H1 (cell line): ENCODE results near the gene ARHGEF3. TPM values are rescaled to one million over a fixed set of nuclear protein-coding genes. Genes with fewer than 3 reads are reported as not detected.

Experiments used
- CTCF ChIA-PET: fragments of 300-600 bp; sonication (Branson Sonifier 250); formaldehyde crosslinking; loops from one replicate; lab custom pipeline; 2021; ENCODE audit not compliant: partially characterized antibody; lab: Charles Lee
- POLR2A ChIA-PET: fragments of 300-600 bp; sonication (Branson Sonifier 250); formaldehyde crosslinking; loops from one replicate; lab custom pipeline; 2021; ENCODE audit warnings: inconsistent platforms; ENCODE audit not compliant: partially characterized antibody; lab: Charles Lee
- DNase-seq, 2 experiments: peaks; one replicate each; pipeline versions ENCODE4 v3.0.0 to v3.0.0-alpha.2; 2010 to 2022; ENCODE audit warnings: low spot score in 2 of 2, low read depth in 1 of 2, mixed read lengths in 1 of 2
- FAIRE-seq: peaks from 2 replicates; lab custom pipeline; 2011; peaks lifted over from hg19 to GRCh38; lab: Jason Lieb, UNC
- H2AFZ ChIP-seq: 2 replicates; pipeline ENCODE4 v1.8.1; 2012; ENCODE audit warnings: low read length, inconsistent platforms
- H2AK5ac ChIP-seq: 2 replicates; pipeline ENCODE4 v1.6.1; 2013; ENCODE audit warnings: low read depth, low read length
- H2BK120ac ChIP-seq: replicated peaks from 2 replicates; pipeline ENCODE3; 2013; ENCODE audit warnings: low read depth, low read length, inconsistent platforms
- H2BK12ac ChIP-seq: 2 replicates; pipeline ENCODE4 v1.6.1; 2013; ENCODE audit warnings: low read depth, low read length
- H2BK15ac ChIP-seq: 2 replicates; pipeline ENCODE4 v1.6.1; 2013; ENCODE audit warnings: low read length
- H2BK20ac ChIP-seq: 2 replicates; pipeline ENCODE4 v1.6.1; 2013; ENCODE audit warnings: low read length
- H2BK5ac ChIP-seq: 2 replicates; pipeline ENCODE4 v1.6.1; 2013; ENCODE audit warnings: low read depth, low read length
- H3K14ac ChIP-seq: 2 replicates; pipeline ENCODE4 v1.6.1; 2013; ENCODE audit warnings: inconsistent platforms; ENCODE audit not compliant: insufficient read length
- H3K18ac ChIP-seq: 2 replicates; pipeline ENCODE4 v1.6.1; 2013; ENCODE audit warnings: low read length; ENCODE audit errors: extremely low read depth
- H3K23ac ChIP-seq: 2 replicates; pipeline ENCODE4 v1.6.1; 2013; ENCODE audit warnings: inconsistent platforms; ENCODE audit not compliant: insufficient read length
- H3K23me2 ChIP-seq: 2 replicates; pipeline ENCODE4 v1.6.1; 2013; ENCODE audit warnings: low read depth, low read length
- H3K27ac ChIP-seq: 2 replicates; pipeline ENCODE4 v1.6.1; 2011; ENCODE audit warnings: low read depth, low read length, inconsistent platforms
- H3K27me3 ChIP-seq, 4 experiments: replicated peaks in 1 of 4; 1 replicate in 1 of 4; 2 replicates in 3 of 4; pipeline versions ENCODE4 v1.6.1 to v1.8.1; 2011 to 2013; ENCODE audit warnings: low read length in 3 of 4, mild to moderate bottlenecking in 3 of 4, inconsistent platforms in 2 of 4, mixed read lengths in 2 of 4, moderate library complexity in 1 of 4; ENCODE audit not compliant: control insufficient read depth in 3 of 4, insufficient read depth in 3 of 4; ENCODE audit errors: extremely low read depth in 1 of 4
- H3K36me3 ChIP-seq, 4 experiments: 2 replicates each; pipeline versions ENCODE4 v1.6.1 to v1.8.1; 2011 to 2013; ENCODE audit warnings: mild to moderate bottlenecking in 4 of 4, low read length in 3 of 4, moderate library complexity in 2 of 4, control low read depth in 1 of 4, inconsistent platforms in 1 of 4; ENCODE audit not compliant: insufficient read depth in 4 of 4, control insufficient read depth in 2 of 4
- H3K4ac ChIP-seq: replicated peaks from 2 replicates; pipeline ENCODE3; 2013; ENCODE audit warnings: low read length, low read depth, mixed read lengths, inconsistent platforms; ENCODE audit not compliant: insufficient read length
- H3K4me1 ChIP-seq, 4 experiments: replicated peaks in 1 of 4; 1 replicate in 1 of 4; 2 replicates in 3 of 4; pipeline versions ENCODE4 v1.6.1 to v1.8.1; 2011 to 2013; ENCODE audit warnings: low read length in 3 of 4, inconsistent platforms in 2 of 4, mixed read lengths in 1 of 4; ENCODE audit not compliant: insufficient read depth in 4 of 4, control insufficient read depth in 3 of 4
- H3K4me2 ChIP-seq, 2 experiments: 2 replicates each; pipeline versions ENCODE4 v1.6.1 to v1.8.1; 2011 to 2013; ENCODE audit warnings: low read depth in 2 of 2, low read length in 2 of 2, control low read depth in 1 of 2, inconsistent platforms in 1 of 2, mild to moderate bottlenecking in 1 of 2; ENCODE audit not compliant: insufficient read depth in 1 of 2
- H3K4me3 ChIP-seq, 4 experiments: fragments of 200-600, 300-600 bp in 1 of 4; sonication (generic), shearing (Covaris generic), sonication (Bioruptor Twin) in 1 of 4; 2 replicates each; pipeline versions ENCODE4 v1.5.1 to v1.8.1; 2011 to 2016; ENCODE audit warnings: low read length in 4 of 4, low read depth in 3 of 4, control low read depth in 2 of 4, inconsistent platforms in 2 of 4, mild to moderate bottlenecking in 2 of 4, mixed read lengths in 1 of 4, moderate library complexity in 1 of 4; ENCODE audit not compliant: insufficient read depth in 2 of 4; ENCODE audit errors: extremely low read depth in 1 of 4
- H3K56ac ChIP-seq: replicated peaks from 2 replicates; pipeline ENCODE3; 2013; ENCODE audit warnings: low read depth, mild to moderate bottlenecking, mixed read lengths, low read length, inconsistent platforms; ENCODE audit not compliant: insufficient read length
- H3K79me1 ChIP-seq: 2 replicates; pipeline ENCODE4 v1.6.1; 2013; ENCODE audit warnings: low read depth, low read length, control low read depth
- H3K79me2 ChIP-seq, 2 experiments: 2 replicates each; pipeline versions ENCODE4 v1.6.1 to v1.8.1; 2012 to 2013; ENCODE audit warnings: low read length in 2 of 2, mild to moderate bottlenecking in 2 of 2, inconsistent platforms in 1 of 2; ENCODE audit not compliant: insufficient read depth in 2 of 2, control insufficient read depth in 1 of 2
- H3K9ac ChIP-seq, 4 experiments: replicated peaks in 1 of 4; 1 replicate in 1 of 4; 2 replicates in 3 of 4; pipeline versions ENCODE4 v1.6.1 to v1.8.1; 2011 to 2013; ENCODE audit warnings: low read depth in 3 of 4, low read length in 3 of 4, control low read depth in 2 of 4, mild to moderate bottlenecking in 2 of 4, moderate library complexity in 2 of 4, inconsistent platforms in 1 of 4; ENCODE audit errors: extremely low read depth in 1 of 4
- H3K9me3 ChIP-seq, 2 experiments: 2 replicates each; pipeline versions ENCODE4 v1.6.1 to v1.8.1; 2012 to 2013; ENCODE audit warnings: mild to moderate bottlenecking in 2 of 2, moderate library complexity in 2 of 2, control low read depth in 1 of 2, inconsistent platforms in 1 of 2, low read depth in 1 of 2, low read length in 1 of 2, mixed read lengths in 1 of 2; ENCODE audit not compliant: insufficient read depth in 2 of 2
- H4K20me1 ChIP-seq, 2 experiments: replicated peaks in 1 of 2; 2 replicates each; pipeline versions ENCODE3 to v1.8.1; 2011 to 2013; ENCODE audit warnings: inconsistent platforms in 2 of 2, low read length in 2 of 2, mild to moderate bottlenecking in 1 of 2; ENCODE audit not compliant: insufficient read depth in 2 of 2, control insufficient read depth in 1 of 2
- H4K5ac ChIP-seq: 2 replicates; pipeline ENCODE4 v1.6.1; 2013; ENCODE audit warnings: low read length, low read depth, mixed read lengths, inconsistent platforms; ENCODE audit not compliant: insufficient read length
- H4K8ac ChIP-seq: 2 replicates; pipeline ENCODE4 v1.8.0; 2013; ENCODE audit warnings: mild to moderate bottlenecking, moderate library complexity, low read length, inconsistent platforms; ENCODE audit not compliant: insufficient read depth; ENCODE audit errors: extremely low read depth
- H4K91ac ChIP-seq: replicated peaks from 2 replicates; pipeline ENCODE3; 2013; ENCODE audit warnings: low read length, mixed read lengths, inconsistent platforms; ENCODE audit not compliant: insufficient read length
- CEBPB ChIP-seq: IDR thresholded peaks from 2 replicates; pipeline ENCODE4 v1.6.1; 2012; ENCODE audit warnings: low read depth, low read length
- CHD1 ChIP-seq: IDR thresholded peaks from 2 replicates; pipeline ENCODE4 v1.6.1; 2012; ENCODE audit warnings: low read depth, low read length, improper control_type of control experiment
- CTCF ChIP-seq, 3 experiments: IDR thresholded peaks; 1 replicate in 2 of 3; 2 replicates in 1 of 3; pipeline versions ENCODE4 v1.5.1 to v1.6.1; 2011; ENCODE audit warnings: low read length in 3 of 3, mild to moderate bottlenecking in 3 of 3, inconsistent platforms in 2 of 3, low read depth in 1 of 3, moderate library complexity in 1 of 3; ENCODE audit not compliant: insufficient read depth in 1 of 3; ENCODE audit errors: control extremely low read depth in 1 of 3
- EZH2 ChIP-seq: fragments of 200-600 bp; sonication (generic); IDR thresholded peaks from 2 replicates; pipeline ENCODE4 v1.7.1; 2012; ENCODE audit warnings: low read depth, mild to moderate bottlenecking, moderate library complexity, low read length, inconsistent platforms; ENCODE audit not compliant: severe bottlenecking
- JUND ChIP-seq: IDR thresholded peaks from 2 replicates; pipeline ENCODE4 v1.6.1; 2011; ENCODE audit warnings: mild to moderate bottlenecking, improper control_type of control experiment, low read length
- MAFK ChIP-seq: IDR thresholded peaks from 2 replicates; pipeline ENCODE4 v1.6.1; 2012; ENCODE audit warnings: low read depth, mild to moderate bottlenecking, improper control_type of control experiment, low read length
- NRF1 ChIP-seq: IDR thresholded peaks from 2 replicates; pipeline ENCODE4 v1.6.1; 2011; ENCODE audit warnings: mild to moderate bottlenecking, low read depth, low read length, improper control_type of control experiment
- SIN3A ChIP-seq, 2 experiments: IDR thresholded peaks in 1 of 2; conservative IDR thresholded peaks in 1 of 2; 2 replicates each; pipeline ENCODE4 v1.6.1; 2011 to 2012; ENCODE audit warnings: low read length in 2 of 2, improper control_type of control experiment in 1 of 2, low read depth in 1 of 2, mild to moderate bottlenecking in 1 of 2
- WGBS, 2 experiments: shearing (Covaris generic) in 1 of 2; methylation state at CpG; one replicate each; pipeline versions ENCODE4 v1.1.6 to v1.1.7; 2013 to 2015; ENCODE audit warnings: low lambda C conversion rate in 2 of 2, mixed read lengths in 2 of 2, inconsistent platforms in 1 of 2, low coverage in 1 of 2, missing lambda C conversion rate in 1 of 2; ENCODE audit not compliant: insufficient replicate concordance in 2 of 2, insufficient coverage in 1 of 2, insufficient read length in 1 of 2; ENCODE audit errors: extremely low coverage in 1 of 2, missing lambda C conversion rate in 1 of 2; 5-methylcytosine and 5-hydroxymethylcytosine counted together
- polyA plus RNA-seq, 7 experiments: library from polyadenylated mRNA; depleted of rRNA in 3 of 7; stranded (reverse) in 5 of 7; unstranded in 2 of 7; fragments of >200 nt in 5 of 7; fragments of 200-250 nt in 2 of 7; gene quantifications; 1 replicate in 5 of 7; 2 replicates in 1 of 7; 4 replicates in 1 of 7; pipeline versions ENCODE4 v1.2.1 to v1.2.3, GENCODE V29; 2011 to 2013; ENCODE audit warnings: missing spikeins in 2 of 7, mixed read lengths in 2 of 7
- total RNA-seq: library from RNA; stranded (reverse); fragmentation: NEBNext Ultra II Directional; extraction: Animal tissue kit (Norgen Biotek cat#: 25700); gene quantifications from 2 replicates; pipeline ENCODE4 v1.2.1, GENCODE V29; 2021

Gene ARHGEF3
- total and polyA plus RNA-seq, 2 of the 8 experiments (the other 6 are each of a cell fraction or from before 2014, with no cell fraction given), result 2.8 to 6.0 TPM

DNA sequence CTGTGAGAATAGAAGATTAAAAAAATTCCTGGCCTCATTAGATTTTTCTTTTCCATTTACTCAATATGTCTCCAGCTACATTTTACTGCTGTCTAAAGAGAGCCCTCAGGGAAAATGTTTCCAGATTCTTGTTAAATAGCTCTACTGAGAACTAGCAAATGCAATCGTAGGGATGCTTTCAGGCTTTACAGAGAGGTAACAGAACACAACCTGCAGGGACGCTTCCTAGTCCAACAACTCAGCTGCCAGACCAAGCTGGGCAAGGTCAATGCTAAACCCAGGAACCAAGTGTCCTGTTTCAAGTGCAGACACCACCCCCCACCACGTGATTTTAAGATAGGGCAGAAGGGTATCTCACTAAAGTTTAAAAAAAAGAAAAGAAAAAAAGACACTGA lies 25.2 kb downstream of the ARHGEF3 start:
- Histone ChIP-seq H2AK5ac (no peak overlapping the region), H2BK120ac (no peak overlapping the region), H3K23ac (no peak overlapping the region), H3K14ac (no peak overlapping the region), H3K4me3 (no peak overlapping the region), H2BK15ac (no peak overlapping the region), H3K36me3 (no peaks in the 10 kb centered on the region), H3K9me3 (no peaks in the 10 kb centered on the region), H2BK12ac (no peak overlapping the region), H2BK5ac (no peak overlapping the region), H2AFZ (no peak overlapping the region), H3K23me2 (no peaks in the 10 kb centered on the region), H3K56ac (no peak overlapping the region), H3K4ac (no peak overlapping the region), H3K4me1 (no peaks in the 10 kb centered on the region), H4K5ac (no peak overlapping the region), H4K8ac (no peak overlapping the region), H4K91ac (no peak overlapping the region), H3K27ac (no peak overlapping the region), H2BK20ac (no peak overlapping the region), H3K79me1 (no peaks in the 10 kb centered on the region), H3K18ac (no peak overlapping the region), H3K27me3 (no peaks in the 10 kb centered on the region), H3K9ac (no peak overlapping the region), H3K79me2 (no peaks in the 10 kb centered on the region), H4K20me1 (no peaks in the 10 kb centered on the region), H3K4me2 (no peak overlapping the region)
- 78% methylated on average over 3 of the region's 3 CpGs; no CpG with 5 or more reads in 1 of the 2 experiments for WGBS, 2 experiments
- no peak for FAIRE-seq
- TF ChIP-seq EZH2 (no peak), MAFK (no peak), CHD1 (no peak), JUND (no peak), SIN3A (conservative IDR thresholded peaks at IDR 0.05 in 1 of 2, IDR thresholded peaks at IDR 0.05 in 1 of 2; ENCODE audit: low read depth in 1 of 2, low read length in 2 of 2) (no peak), NRF1 (no peak), CTCF (IDR thresholded peaks at IDR 0.05; ENCODE audit: control extremely low read depth in 1 of 3, insufficient read depth in 1 of 3, low read depth in 1 of 3, low read length in 3 of 3) (no peak), CEBPB (no peak)
- ChIA-PET CTCF (interaction anchor here (1.3 to 6.3 kb wide), 3 partner anchors 9 to 23 kb away, joined by 3 to 45 read pairs (median 6); no protein-coding TSS in a partner anchor), POLR2A (no interaction called here)
- no peak for DNase-seq
